H9 (cell line): ENCODE results near the gene AR. TPM values are rescaled to one million over a fixed set of nuclear protein-coding genes. Genes with fewer than 3 reads are reported as not detected.

Source experiments
- DNase-seq: peaks from one replicate; pipeline ENCODE4 v3.0.0-alpha.2; 2017
- H2AFZ ChIP-seq: one replicate; pipeline ENCODE4 v1.6.1; 2013; ENCODE audit warnings: mild to moderate bottlenecking, low read length, control low read depth, moderate library complexity
- H2AK5ac ChIP-seq: 2 replicates; pipeline ENCODE4 v1.6.1; 2013; ENCODE audit warnings: low read length, control low read depth, mixed read lengths; ENCODE audit not compliant: insufficient read length
- H2BK120ac ChIP-seq: one replicate; pipeline ENCODE4 v1.6.1; 2013; ENCODE audit warnings: low read depth, mild to moderate bottlenecking, low read length, control low read depth, inconsistent platforms; ENCODE audit not compliant: poor library complexity, severe bottlenecking
- H2BK12ac ChIP-seq: 2 replicates; pipeline ENCODE4 v1.6.1; 2013; ENCODE audit warnings: low read length, control low read depth, mixed read lengths, low read depth; ENCODE audit not compliant: insufficient read length
- H2BK15ac ChIP-seq: 2 replicates; pipeline ENCODE4 v1.6.1; 2013; ENCODE audit warnings: low read depth, low read length, control low read depth
- H2BK20ac ChIP-seq: one replicate; pipeline ENCODE4 v1.6.1; 2013; ENCODE audit warnings: low read depth, mild to moderate bottlenecking, low read length, control low read depth, inconsistent platforms; ENCODE audit not compliant: poor library complexity, severe bottlenecking
- H2BK5ac ChIP-seq: 2 replicates; pipeline ENCODE4 v1.6.1; 2013; ENCODE audit warnings: low read length, control low read depth, mixed read lengths; ENCODE audit not compliant: insufficient read length
- H3K14ac ChIP-seq: 2 replicates; pipeline ENCODE4 v1.6.1; 2013; ENCODE audit warnings: low read length, control low read depth; ENCODE audit not compliant: insufficient read depth
- H3K18ac ChIP-seq: 2 replicates; pipeline ENCODE4 v1.6.1; 2013; ENCODE audit warnings: low read depth, mild to moderate bottlenecking, mixed read lengths, low read length, control low read depth; ENCODE audit not compliant: insufficient read length
- H3K23ac ChIP-seq: 2 replicates; pipeline ENCODE4 v1.6.1; 2013; ENCODE audit warnings: low read length, control low read depth, mixed read lengths, low read depth; ENCODE audit not compliant: insufficient read length
- H3K23me2 ChIP-seq: 2 replicates; pipeline ENCODE4 v1.6.1; 2013; ENCODE audit warnings: low read depth, mild to moderate bottlenecking, mixed read lengths, low read length, control low read depth; ENCODE audit not compliant: insufficient read length, poor library complexity, severe bottlenecking
- H3K27ac ChIP-seq: 2 replicates; pipeline ENCODE4 v1.5.1; 2013; ENCODE audit warnings: low read length, control low read depth, mixed read lengths, low read depth; ENCODE audit not compliant: insufficient read length
- H3K27me3 ChIP-seq: 2 replicates; pipeline ENCODE4 v1.6.1; 2013; ENCODE audit warnings: low read length, control low read depth, inconsistent platforms; ENCODE audit not compliant: insufficient read depth
- H3K4ac ChIP-seq: 2 replicates; pipeline ENCODE4 v1.6.1; 2013; ENCODE audit warnings: low read depth, mild to moderate bottlenecking, control low read depth, inconsistent platforms, low read length, moderate library complexity
- H3K4me1 ChIP-seq: 2 replicates; pipeline ENCODE4 v1.6.1; 2013; ENCODE audit warnings: low read length, control low read depth, inconsistent platforms; ENCODE audit not compliant: insufficient read depth
- H3K4me2 ChIP-seq: 2 replicates; pipeline ENCODE4 v1.6.1; 2013; ENCODE audit warnings: low read length, control low read depth, mixed read lengths; ENCODE audit not compliant: insufficient read length, insufficient read depth
- H3K56ac ChIP-seq: 2 replicates; pipeline ENCODE4 v1.6.1; 2013; ENCODE audit warnings: low read depth, mild to moderate bottlenecking, mixed read lengths, low read length, control low read depth; ENCODE audit not compliant: insufficient read length
- H3K79me1 ChIP-seq: 2 replicates; pipeline ENCODE4 v1.6.1; 2013; ENCODE audit warnings: low read depth, mild to moderate bottlenecking, moderate library complexity, low read length, control low read depth, inconsistent platforms; ENCODE audit not compliant: insufficient read depth, poor library complexity, severe bottlenecking
- H3K79me2 ChIP-seq: 2 replicates; pipeline ENCODE4 v1.6.1; 2013; ENCODE audit warnings: low read length, control low read depth, inconsistent platforms; ENCODE audit not compliant: insufficient read depth
- H3K9ac ChIP-seq: 2 replicates; pipeline ENCODE4 v1.6.1; 2013; ENCODE audit warnings: low read length, control low read depth, mixed read lengths; ENCODE audit not compliant: insufficient read length; ENCODE audit errors: extremely low read depth
- H3K9me3 ChIP-seq: one replicate; pipeline ENCODE4 v1.6.1; 2013; ENCODE audit warnings: low read depth, low read length, inconsistent platforms; ENCODE audit not compliant: control insufficient read depth
- H3T11ph ChIP-seq: one replicate; pipeline ENCODE4 v1.6.1; 2013; ENCODE audit warnings: mild to moderate bottlenecking, low read length, control low read depth, inconsistent platforms
- H4K20me1 ChIP-seq: one replicate; pipeline ENCODE4 v1.6.1; 2013; ENCODE audit not compliant: control insufficient read depth, insufficient read length, insufficient read depth
- H4K5ac ChIP-seq: 2 replicates; pipeline ENCODE4 v1.6.1; 2013; ENCODE audit warnings: low read depth, mild to moderate bottlenecking, mixed read lengths, low read length, control low read depth; ENCODE audit not compliant: insufficient read length
- H4K8ac ChIP-seq: replicated peaks from 2 replicates; pipeline ENCODE4 v1.6.1; 2013; ENCODE audit warnings: low read length, control low read depth, mixed read lengths, low read depth; ENCODE audit not compliant: insufficient read length
- H4K91ac ChIP-seq: 2 replicates; pipeline ENCODE4 v1.6.1; 2013; ENCODE audit warnings: low read depth, mild to moderate bottlenecking, moderate library complexity, mixed read lengths, low read length, control low read depth; ENCODE audit not compliant: insufficient read length
- H3K27ac Mint-ChIP-seq, 3 experiments: 2 replicates in 2 of 3; 3 replicates in 1 of 3; pipeline ENCODE4 v1.8.0; 2020 to 2021; ENCODE audit warnings: mixed read lengths in 3 of 3, mild to moderate bottlenecking in 1 of 3, moderate library complexity in 1 of 3
- H3K27me3 Mint-ChIP-seq: 2 replicates; pipeline ENCODE4 v1.8.0; 2021; ENCODE audit warnings: low read depth, mild to moderate bottlenecking, moderate library complexity, mixed read lengths
- H3K36me3 Mint-ChIP-seq, 3 experiments: 2 replicates in 2 of 3; 3 replicates in 1 of 3; pipeline ENCODE4 v1.8.0; 2020 to 2021; ENCODE audit warnings: low read depth in 3 of 3, mixed read lengths in 3 of 3; ENCODE audit not compliant: insufficient read depth in 1 of 3
- H3K4me1 Mint-ChIP-seq, 2 experiments: 2 replicates each; pipeline ENCODE4 v1.8.0; 2020; ENCODE audit warnings: mixed read lengths in 2 of 2
- H3K4me3 Mint-ChIP-seq, 2 experiments: 2 replicates in 1 of 2; 3 replicates in 1 of 2; pipeline ENCODE4 v1.8.0; 2020 to 2021; ENCODE audit warnings: mild to moderate bottlenecking in 2 of 2, mixed read lengths in 2 of 2, moderate library complexity in 1 of 2
- H3K9me3 Mint-ChIP-seq, 2 experiments: 2 replicates in 1 of 2; 3 replicates in 1 of 2; pipeline ENCODE4 v1.8.0; 2020; ENCODE audit warnings: mild to moderate bottlenecking in 2 of 2, mixed read lengths in 2 of 2, moderate library complexity in 1 of 2
- WGBS: extraction: QIAGEN DNeasy Blood & Tissue Kit; methylation state at CpG from one replicate; pipeline ENCODE4 v1.1.7; 2013; ENCODE audit warnings: missing lambda C conversion rate, low lambda C conversion rate, mixed read lengths; ENCODE audit not compliant: insufficient read length; ENCODE audit errors: extremely low coverage; 5-methylcytosine and 5-hydroxymethylcytosine counted together
- total RNA-seq: library from RNA; stranded (reverse); gene quantifications from 2 replicates; pipeline ENCODE4 v1.2.1, GENCODE V29; 2021
- TF ChIP-seq, protein P1 (sequence below): fragments of 200-600 bp; sonication (generic); conservative IDR thresholded peaks from 3 replicates; pipeline ENCODE4 v1.8.0; 2021; ENCODE audit warnings: antibody characterized with exemption, mild to moderate bottlenecking

The AR gene
- total RNA-seq, 1 experiment from 2014 or later, result 3.5 TPM

DNA sequence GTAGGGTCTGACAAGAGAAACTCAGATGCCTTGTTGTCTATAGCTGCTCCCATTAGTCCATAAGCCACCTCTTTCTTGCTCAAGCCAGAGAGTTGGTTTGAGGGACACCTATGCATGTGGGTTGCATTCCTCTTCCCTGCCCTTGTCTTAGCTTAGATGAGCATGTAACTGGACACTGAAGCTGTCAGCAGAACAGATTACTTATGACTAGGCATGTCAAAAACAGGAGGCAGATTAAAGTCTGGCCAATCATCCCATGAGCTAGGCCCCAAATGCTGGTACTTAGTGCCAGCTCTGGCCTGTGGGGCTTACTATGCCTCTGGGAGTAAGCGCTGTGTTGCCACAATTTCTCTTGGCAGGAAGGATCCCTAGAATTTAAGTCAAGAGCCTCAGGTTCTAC lies 215.2 kb downstream of the AR start:
- Histone ChIP-seq H3K27me3 (no peaks in the 10 kb centered on the region), H4K8ac (no peak overlapping the region), H3K27ac (no peak overlapping the region), H3K23ac (no peak overlapping the region), H3K18ac (no peak overlapping the region), H2BK120ac (no peak overlapping the region), H3K79me2 (no peaks in the 10 kb centered on the region), H3K4me1 (no peaks in the 10 kb centered on the region), H3K79me1 (no peaks in the 10 kb centered on the region), H3K14ac (no peak overlapping the region), H2BK20ac (no peak overlapping the region), H3T11ph (no peak overlapping the region), H3K56ac (no peak overlapping the region), H4K91ac (no peak overlapping the region), H3K9me3 (peaks cover 49% of the 10 kb centered on the region), H2AK5ac (no peak overlapping the region), H4K5ac (no peak overlapping the region), H2BK15ac (no peak overlapping the region), H2BK12ac (no peak overlapping the region), H3K4me2 (no peak overlapping the region), H2BK5ac (no peak overlapping the region), H4K20me1 (no peaks in the 10 kb centered on the region), H3K23me2 (no peaks in the 10 kb centered on the region), H3K9ac (no peak overlapping the region), H2AFZ (no peak overlapping the region), H3K4ac (no peak overlapping the region)
- TF ChIP-seq, protein P1, sequence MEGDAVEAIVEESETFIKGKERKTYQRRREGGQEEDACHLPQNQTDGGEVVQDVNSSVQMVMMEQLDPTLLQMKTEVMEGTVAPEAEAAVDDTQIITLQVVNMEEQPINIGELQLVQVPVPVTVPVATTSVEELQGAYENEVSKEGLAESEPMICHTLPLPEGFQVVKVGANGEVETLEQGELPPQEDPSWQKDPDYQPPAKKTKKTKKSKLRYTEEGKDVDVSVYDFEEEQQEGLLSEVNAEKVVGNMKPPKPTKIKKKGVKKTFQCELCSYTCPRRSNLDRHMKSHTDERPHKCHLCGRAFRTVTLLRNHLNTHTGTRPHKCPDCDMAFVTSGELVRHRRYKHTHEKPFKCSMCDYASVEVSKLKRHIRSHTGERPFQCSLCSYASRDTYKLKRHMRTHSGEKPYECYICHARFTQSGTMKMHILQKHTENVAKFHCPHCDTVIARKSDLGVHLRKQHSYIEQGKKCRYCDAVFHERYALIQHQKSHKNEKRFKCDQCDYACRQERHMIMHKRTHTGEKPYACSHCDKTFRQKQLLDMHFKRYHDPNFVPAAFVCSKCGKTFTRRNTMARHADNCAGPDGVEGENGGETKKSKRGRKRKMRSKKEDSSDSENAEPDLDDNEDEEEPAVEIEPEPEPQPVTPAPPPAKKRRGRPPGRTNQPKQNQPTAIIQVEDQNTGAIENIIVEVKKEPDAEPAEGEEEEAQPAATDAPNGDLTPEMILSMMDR, result no peak
- Mint-ChIP-seq H3K9me3 (peaks cover 51 to 64% of the 10 kb centered on the region in 2 experiments), H3K4me3 (no peak overlapping the region), H3K36me3 (peaks cover 0 to 5% (median 0%) of the 10 kb centered on the region in 3 experiments; a peak in 2 of 7 replicates), H3K27ac (no peak overlapping the region), H3K4me1 (no peaks in the 10 kb centered on the region), H3K27me3 (no peaks in the 10 kb centered on the region)
- no peak for DNase-seq
- WGBS, result no CpG with 5 or more reads among the region's 1 CpG
